Retinal pigment epithelial cell (primary cell): ENCODE measurements around the gene ALG1.
"Not testable (repeated sequence)": the region's sequence is repeated elsewhere in the genome, so short reads cannot be mapped to it uniquely, and the experiment has no call there.

Source experiments
- DNase-seq: peaks from one replicate; pipeline ENCODE4 v3.0.0-alpha.2; 2010; ENCODE audit warnings: low read depth
- H3K4me3 ChIP-seq: 2 replicates; pipeline ENCODE4 v1.5.1; 2011; ENCODE audit warnings: mild to moderate bottlenecking, low read length, control low read depth, moderate library complexity
- TF ChIP-seq, protein P1 (sequence below): conservative IDR thresholded peaks from 2 replicates; pipeline ENCODE4 v1.5.1; 2011; ENCODE audit warnings: low read depth, low read length, control low read depth, inconsistent platforms

The ALG1 gene

GRCh38 chr16:5044011-5044540 lies 27.6 kb upstream of the ALG1 start:
- DNase-seq = no peak
- TF ChIP-seq, protein P1, sequence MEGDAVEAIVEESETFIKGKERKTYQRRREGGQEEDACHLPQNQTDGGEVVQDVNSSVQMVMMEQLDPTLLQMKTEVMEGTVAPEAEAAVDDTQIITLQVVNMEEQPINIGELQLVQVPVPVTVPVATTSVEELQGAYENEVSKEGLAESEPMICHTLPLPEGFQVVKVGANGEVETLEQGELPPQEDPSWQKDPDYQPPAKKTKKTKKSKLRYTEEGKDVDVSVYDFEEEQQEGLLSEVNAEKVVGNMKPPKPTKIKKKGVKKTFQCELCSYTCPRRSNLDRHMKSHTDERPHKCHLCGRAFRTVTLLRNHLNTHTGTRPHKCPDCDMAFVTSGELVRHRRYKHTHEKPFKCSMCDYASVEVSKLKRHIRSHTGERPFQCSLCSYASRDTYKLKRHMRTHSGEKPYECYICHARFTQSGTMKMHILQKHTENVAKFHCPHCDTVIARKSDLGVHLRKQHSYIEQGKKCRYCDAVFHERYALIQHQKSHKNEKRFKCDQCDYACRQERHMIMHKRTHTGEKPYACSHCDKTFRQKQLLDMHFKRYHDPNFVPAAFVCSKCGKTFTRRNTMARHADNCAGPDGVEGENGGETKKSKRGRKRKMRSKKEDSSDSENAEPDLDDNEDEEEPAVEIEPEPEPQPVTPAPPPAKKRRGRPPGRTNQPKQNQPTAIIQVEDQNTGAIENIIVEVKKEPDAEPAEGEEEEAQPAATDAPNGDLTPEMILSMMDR = no peak

GRCh38 chr16:5044581-5044980 lies 27.1 kb upstream of the ALG1 start:
- H3K4me3 ChIP-seq, DNase-seq: not testable (repeated sequence)

More at GRCh38 chr16:5044011-5044540, 27.6 kb upstream of the ALG1 start:
- no peak overlapping the region for H3K4me3 ChIP-seq

DNA sequence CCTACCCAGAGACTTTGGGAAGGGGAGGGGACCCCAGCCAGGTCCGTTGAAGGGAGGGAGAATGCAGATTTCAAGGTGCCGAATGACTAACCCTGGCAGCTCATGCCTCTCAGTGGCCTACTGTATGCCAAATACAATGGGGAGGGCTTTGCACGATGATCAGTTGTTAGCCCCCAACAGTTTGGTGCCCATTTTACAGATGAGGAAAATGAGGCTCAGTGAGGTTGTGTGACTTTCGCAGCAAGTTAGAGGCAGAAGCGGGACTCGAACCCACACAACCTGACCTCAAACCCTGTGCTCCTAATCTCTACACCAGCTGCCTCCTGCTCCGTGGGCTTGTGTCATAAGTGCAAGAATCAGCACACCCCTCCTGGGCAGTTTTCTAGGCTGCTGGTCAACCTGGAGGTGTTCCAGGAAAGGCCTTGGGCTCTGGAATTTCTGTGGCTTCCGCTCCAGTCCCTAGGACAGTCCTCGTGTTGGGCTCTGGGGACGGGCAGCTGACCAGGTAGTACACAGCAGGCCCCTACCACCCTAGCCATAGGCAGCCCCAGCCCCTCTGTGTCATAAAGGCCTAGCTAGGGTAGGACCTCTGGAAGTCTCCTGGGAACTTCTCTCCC lies 26.0 kb upstream of the ALG1 start:
- TF ChIP-seq, protein P1 = no peak
- DNase-seq = no peak
- H3K4me3 ChIP-seq = no peak overlapping the region

- DNase-seq = no peak
- TF ChIP-seq, protein P1 = no peak
- no peak overlapping the region for H3K4me3 ChIP-seq
These were observed 24.7 kb upstream of the ALG1 start for GRCh38 chr16:5046914-5047313.

DNA sequence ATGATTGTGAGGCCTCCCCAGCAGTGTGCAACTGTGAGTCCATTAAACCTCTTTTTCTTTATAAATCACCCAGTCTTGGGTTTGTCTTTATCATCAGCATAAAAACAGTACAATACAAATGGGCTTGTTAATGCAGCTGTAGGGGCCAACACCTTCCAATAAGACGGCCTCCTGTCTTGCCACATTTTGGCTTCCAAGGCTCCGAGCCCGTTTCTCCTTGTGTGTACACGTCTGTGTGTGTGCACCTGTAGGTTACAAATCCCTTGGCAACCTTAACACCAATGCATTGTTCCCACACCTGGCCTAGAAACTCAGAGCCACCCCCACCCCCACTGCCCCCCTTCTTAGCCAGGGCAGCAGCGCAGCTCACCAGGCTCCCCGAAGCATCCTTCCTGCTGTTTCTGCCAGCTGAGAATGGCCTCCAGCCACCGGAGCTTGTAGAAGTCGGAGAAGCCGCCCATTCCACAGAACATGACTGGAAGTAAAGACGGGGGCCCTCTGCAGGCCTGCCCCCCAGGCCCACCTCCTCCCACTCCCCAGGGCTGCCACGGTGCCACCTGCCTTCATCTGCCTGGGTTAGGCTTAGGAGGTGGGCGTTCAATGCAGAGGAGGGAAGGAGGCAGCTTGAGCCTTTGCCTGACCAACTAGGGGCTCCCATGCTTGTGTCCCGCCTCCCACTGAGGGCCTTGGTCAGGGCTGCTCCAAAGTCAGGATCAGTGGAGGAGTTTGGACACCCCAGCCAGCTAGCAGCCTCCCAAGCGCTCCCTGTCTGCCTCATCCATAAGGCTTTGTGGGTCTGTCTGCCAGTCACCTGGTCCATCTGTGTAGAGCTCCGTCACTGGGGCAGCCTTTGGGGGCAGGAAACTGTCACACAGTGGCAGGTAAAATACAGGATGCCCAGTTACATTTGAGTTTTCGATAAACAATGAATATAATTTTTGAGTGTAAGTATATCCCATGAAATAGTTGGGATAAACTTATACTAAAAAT lies 16.5 kb upstream of the ALG1 start:
- TF ChIP-seq, protein P1 = no peak
- DNase-seq = no peak
- H3K4me3 ChIP-seq = no peak overlapping the region

GRCh38 chr16:5056352-5056751 lies 15.3 kb upstream of the ALG1 start:
- TF ChIP-seq, protein P1 = peak; percentile 55
- no peak for DNase-seq

GRCh38 chr16:5058476-5058875 lies 13.2 kb upstream of the ALG1 start:
- DNase-seq = no peak
- H3K4me3 ChIP-seq = no peak overlapping the region
- TF ChIP-seq, protein P1 = peak; percentile 39

More at GRCh38 chr16:5056352-5056751, 15.3 kb upstream of the ALG1 start:
- no peak overlapping the region for H3K4me3 ChIP-seq
